Fibroblast of peridontal ligament (primary cell): ENCODE results near the gene ECHDC3.
"Not testable (repeated sequence)": the region's sequence is repeated elsewhere in the genome, so short reads cannot be mapped to it uniquely, and the experiment has no call there.

Experiments
- DNase-seq: peaks from one replicate; pipeline ENCODE4 v3.0.0-alpha.2; 2010; ENCODE audit errors: extremely low read depth

The ECHDC3 gene, protein sequence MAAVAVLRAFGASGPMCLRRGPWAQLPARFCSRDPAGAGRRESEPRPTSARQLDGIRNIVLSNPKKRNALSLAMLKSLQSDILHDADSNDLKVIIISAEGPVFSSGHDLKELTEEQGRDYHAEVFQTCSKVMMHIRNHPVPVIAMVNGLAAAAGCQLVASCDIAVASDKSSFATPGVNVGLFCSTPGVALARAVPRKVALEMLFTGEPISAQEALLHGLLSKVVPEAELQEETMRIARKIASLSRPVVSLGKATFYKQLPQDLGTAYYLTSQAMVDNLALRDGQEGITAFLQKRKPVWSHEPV

DNA sequence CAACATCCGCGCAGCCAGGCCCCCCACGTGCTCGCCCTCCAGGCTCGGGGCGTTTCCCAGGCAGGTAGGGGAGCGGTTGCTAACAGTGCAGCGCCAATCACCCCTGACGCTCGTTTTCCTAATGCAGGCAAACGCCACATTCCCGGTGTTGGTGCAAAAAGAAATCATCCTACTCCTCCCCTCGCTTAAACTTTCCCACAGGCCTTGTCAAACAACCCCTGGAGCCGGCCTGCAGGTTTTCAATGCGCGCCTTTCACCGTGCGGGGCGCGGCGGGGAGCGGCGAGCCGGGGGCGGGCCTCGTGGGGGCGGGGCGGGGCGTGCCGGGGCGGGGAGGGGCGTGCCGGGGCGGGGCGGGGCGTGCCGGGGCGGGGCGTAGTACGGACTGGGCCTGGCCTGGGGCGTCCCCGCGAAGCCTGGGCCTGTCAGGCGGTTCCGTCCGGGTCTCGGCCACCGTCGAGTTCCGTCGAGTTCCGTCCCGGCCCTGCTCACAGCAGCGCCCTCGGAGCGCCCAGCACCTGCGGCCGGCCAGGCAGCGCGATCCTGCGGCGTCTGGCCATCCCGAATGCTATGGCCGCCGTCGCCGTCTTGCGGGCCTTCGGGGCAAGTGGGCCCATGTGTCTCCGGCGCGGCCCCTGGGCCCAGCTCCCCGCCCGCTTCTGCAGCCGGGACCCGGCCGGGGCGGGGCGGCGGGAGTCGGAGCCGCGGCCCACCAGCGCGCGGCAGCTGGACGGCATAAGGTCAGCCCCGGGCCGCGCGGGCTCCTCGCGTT is at the start of gene ECHDC3:
TSS of gene ECHDC3 (plus strand) at position 374 of the 770 bp plus-strand sequence. CDS start at position 569, 195 bp downstream.
- DNase-seq = peak; percentile 42

DNA sequence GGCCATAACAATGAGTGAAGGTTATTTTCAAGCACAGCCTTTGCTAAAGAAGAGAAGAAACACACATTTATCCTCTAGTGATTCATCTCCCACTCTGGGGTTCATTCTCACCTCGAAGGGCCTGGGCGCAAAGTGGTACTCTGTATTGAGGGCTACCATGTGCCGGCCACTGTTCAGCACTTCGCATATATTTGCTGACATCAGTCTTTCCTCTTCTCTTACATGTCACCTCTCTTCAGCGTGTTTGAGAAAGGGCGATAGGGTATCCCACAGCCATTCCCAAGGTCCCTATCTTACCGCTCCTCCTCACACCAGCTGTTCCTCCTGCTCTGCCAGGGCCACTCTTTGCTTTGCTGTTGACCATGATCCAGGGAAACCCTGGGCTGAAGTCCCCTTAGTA is 48.8 kb upstream of the ECHDC3 start:
- no peak for DNase-seq

DNA sequence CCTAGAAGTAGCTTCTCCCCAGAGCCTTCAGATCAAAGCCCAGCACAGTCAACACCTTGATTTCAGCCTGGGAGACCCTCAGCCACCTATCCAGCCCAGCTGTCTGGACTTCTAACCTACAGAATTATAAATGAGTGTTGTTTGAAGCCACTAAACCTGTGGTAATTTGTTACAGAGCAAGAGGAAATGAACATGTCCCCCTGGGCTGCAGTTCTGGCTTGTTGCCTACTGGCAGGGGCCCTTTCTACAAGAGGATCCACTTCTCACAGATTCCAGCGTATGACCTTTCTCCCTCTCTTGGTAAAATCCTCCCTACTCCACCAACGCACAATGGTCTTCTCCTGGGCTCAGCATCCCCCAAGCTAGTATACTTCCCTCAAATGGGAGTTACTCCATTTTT is 46.4 kb upstream of the ECHDC3 start:
- DNase-seq = no peak

DNA sequence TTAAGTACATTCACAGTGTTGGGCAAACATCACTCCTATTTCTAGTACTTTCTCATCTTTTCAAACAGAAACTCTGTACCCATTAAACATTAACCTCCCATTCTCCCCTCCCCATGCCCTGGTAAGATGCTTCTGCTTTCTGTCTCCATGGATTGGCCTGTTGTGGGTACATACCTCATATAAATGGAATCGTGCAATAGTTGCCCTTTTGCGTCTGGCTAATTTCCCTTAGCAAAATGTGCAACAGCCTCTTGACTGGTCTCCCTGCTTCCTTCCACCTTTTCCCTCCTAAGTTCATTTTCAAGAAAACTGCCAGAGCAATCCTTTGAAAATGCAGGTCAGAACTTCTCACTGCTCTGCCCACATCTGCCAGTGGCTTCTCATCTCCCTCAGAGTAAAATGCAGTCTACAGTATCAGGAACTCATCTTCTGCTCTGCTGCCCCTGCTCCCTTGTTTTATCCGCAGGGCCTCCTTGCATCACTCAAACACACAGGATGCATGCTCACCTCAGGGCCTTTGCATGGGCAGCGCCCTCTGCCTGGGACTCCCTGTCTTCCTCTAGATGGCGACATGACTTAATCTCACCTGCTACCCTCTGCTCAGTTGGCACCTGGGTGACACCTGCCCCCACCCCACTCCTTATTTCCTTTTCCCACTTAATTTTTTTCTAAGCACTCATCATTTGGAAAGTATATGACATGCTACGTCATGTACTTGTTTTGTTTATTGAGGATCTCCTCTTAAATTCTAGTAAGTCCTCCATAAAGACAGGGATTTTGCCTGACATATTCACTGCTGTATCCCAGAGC is 44.3 kb upstream of the ECHDC3 start:
- DNase-seq = no peak

DNA sequence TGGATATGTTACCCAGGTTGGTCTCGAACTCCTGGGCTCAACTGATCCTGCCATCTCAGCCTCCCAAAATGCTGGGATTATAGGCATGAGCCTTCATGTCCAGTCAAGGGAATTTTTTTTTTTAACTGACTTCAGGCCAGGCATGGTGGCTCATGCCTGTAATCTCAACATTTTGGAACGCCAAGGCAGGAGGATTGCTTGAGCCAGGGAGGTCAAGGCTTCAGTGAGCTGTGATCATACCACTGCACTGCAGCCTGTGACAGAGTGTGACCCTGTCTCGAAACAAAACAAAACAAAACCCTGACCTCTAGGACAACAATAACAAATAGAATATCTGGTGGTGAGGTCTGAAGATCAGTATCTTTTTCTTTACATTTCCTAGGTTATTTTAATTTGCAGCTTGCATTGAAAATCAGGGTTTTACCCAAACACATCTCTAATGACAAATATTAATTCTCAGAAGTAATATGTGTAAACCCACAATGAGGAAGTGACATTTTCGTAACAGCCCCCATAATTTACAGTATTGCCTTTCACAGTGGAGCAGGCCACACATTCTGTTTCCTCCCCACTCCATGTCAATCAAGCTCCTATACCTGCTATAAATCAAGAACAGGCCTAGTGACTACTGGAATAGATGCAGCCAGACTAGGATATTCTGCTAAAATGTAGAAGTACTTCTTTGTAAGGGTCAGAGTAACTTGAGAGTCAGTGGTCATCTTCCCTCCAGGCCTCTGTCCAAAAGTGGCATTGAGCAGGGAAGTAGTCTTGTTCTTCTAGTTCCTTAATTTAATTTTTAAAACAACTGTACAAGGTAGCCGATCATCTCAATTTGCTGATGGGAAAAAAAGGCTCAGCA is 43.3 kb upstream of the ECHDC3 start:
- no peak for DNase-seq

DNA sequence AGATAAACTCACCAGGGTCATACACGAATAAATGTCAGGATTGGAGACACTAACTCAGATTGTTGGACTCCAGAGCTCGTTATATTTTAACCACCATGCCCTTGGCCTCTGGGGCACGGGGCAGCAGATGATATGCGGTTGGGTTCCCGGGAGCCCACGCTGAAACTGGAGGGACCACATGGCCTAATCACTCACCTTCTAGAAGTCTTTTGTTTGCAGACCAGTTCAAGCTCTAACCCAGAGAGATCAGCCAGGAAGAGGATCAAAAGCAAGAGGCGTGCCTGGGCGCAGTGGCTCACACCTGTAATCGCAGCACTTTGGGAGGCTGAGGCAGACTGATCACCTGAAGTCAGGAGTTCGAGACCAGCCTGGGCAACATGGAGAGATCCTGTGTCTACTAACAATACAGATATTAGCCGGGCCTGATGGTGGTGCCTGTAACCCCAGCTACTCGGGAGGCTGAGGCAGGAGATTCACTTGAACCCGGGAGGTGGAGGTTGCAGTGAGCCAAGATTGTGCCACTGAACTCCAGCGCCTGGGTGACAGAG is 42.6 kb upstream of the ECHDC3 start:
- no peak for DNase-seq

DNA sequence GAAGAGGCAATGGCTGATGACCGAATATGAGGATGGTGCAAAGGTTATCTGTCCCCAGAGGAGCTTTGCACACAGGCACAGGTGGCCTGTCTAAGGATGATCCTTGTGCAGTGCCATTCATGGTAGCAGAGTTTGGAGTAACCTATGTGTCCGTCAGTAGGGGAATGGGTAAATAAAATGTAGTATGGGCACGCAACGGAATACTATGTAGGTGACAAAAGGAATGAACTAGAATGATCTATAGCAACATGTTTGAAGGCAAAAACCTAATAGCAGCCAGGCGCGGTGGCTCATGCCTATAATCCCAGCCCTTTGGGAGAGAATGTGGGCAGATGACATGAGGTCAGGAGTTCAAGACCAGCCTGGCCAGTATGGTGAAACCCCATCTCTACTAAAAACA is 41.6 kb upstream of the ECHDC3 start:
- DNase-seq = no peak

DNA sequence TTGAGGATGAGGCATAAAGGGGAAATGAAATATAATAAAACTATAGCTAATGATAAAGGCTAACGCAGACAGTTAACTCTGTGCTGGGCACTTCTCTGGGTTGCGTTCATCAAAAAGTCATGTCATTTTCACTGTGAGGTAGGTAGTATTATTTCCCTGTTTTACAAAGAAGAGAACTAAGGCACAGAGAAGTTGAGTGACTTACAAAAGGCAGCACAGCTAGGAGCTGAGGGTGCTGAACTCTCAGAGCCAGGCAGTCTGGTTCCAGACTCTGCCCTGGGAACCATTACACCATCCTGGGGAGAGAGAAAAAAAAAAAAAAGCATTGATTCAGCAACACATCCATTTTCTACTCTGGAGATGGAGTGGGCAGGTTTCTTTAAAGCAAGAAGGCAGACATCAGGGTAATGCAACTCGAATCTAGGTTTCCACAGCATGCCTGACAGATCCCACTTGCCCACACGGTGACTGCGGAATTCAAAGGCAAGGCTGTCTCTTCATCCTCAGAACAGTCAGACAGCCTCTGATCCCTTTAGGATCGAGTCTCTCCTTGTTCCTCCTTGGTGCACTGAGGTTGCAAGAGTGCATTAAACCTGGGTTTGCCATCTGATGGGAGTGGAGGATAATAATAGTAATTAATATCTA is 40.6 kb upstream of the ECHDC3 start:
- DNase-seq = no peak

DNA sequence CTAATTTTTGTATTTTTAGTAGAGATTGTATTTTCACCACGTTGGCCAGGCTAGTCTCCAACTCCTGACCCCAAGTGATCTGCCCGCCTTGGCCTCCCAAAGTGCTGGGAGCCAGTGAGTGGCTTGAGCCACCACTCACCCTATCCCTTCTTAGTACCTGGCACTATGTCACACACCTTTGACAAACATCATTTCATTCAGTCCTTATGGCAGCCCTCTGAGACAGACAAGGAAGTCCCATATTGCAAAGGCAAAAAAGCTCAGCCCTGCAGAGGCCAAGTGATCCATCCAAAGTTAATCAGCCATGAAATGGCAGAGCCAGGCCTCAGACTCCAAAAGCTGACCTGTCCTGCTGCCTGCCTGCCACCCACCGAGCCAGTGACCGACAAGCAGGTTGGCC is 39.9 kb upstream of the ECHDC3 start:
- no peak for DNase-seq

DNA sequence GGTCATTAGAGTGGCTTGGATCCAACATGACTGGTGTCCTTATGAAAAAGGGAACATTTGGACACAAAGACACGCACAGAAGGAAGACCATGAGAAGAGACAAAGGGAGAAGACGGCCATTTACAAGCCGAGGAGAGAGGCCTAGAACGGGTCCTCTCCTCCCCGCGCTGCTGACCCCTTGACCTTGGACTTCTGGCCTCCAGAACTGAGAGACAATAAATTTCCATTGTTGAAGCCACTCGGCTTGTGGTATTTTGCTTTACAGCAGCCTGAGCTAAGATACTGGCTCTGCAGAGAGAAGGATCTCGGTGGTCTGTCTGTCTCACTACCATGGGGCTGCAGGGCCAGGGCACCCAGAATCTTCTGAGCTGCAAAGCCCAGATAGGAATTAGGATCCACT is 38.1 kb upstream of the ECHDC3 start:
- DNase-seq = no peak

DNA sequence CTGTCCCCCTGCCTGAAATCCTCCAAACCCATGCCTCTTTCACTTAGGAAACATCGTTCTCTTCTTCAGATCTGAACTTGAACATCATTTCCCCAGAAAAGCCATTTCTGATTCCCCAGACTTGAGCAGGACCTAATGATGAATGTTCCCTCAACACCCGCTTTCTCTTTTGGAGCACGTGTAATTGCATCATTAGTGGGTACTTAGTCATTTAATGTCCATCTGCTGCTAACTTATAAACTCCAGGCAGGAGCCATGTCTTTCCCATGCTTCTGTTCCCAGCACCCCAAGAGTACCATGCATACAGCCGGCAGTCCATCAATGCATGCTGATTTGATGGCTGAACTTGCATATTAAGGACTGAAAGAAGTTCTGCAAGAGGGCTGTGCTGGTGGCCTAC is 36.5 kb upstream of the ECHDC3 start:
- no peak for DNase-seq

DNA sequence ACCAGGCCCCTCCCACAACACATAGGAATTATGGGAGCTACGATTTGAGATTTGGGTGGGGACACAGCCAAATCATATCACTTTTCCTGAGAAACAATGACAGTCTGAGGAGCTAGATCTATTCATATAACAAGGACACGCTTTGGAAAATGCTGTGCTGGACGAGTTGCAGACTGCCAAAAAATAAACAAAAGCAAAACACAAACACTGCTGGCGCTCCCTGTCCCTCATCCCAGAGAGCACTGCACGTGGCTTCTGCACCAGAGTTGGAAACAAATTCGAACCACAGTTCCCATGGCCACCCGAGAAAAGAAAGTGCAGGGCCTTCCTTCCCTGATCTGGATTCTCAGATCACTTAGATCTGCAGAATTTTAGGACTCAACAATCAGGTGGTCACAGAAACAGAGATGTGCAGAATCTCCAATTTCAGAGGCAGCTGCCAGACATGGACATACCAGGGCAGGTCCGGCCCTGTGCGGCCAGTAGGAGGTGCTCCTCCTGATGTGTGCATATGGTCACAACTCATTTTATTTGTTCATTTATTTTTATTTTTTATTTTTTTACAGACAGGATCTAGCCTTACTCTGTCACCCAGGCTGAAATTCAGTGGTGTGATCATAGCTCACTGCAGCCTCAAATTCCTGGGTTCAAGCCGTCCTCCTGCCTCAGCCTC is 35.2 kb upstream of the ECHDC3 start:
- DNase-seq = no peak

DNA sequence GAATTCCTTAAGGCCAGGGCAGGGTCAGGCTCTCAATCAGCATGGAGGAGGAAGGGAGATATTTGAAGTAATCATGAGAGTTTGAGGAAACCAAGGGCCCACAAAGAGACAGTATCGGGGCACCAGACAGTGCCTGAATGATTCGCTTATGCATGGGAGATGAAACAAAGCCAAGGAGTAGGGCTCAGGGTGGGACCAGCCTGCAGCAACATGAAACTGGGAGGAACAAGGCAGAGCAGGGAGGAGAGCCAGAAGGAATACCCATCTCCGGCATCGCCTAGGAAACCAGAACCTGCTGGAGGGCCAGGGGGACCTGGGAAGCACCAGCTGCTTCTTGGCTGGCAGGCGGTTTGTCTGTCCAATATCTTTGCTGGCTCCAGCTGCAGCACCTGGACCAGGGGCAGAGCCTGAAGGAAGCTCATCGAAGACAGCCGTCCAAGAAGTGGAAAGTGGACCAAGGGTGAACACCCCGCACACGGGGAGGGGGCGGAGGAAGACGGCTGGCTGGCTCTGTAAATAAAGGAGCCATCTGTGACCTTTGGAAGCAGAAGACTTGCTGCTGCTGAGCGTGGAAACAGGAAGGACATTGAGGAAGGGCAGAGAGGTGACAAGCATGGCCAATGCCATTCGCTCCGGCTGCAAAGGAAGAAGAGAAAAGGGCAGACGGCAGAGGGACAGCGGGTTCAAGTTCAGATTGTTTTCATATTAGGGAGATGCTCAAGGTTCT is 34.4 kb upstream of the ECHDC3 start:
- DNase-seq = no peak

DNA sequence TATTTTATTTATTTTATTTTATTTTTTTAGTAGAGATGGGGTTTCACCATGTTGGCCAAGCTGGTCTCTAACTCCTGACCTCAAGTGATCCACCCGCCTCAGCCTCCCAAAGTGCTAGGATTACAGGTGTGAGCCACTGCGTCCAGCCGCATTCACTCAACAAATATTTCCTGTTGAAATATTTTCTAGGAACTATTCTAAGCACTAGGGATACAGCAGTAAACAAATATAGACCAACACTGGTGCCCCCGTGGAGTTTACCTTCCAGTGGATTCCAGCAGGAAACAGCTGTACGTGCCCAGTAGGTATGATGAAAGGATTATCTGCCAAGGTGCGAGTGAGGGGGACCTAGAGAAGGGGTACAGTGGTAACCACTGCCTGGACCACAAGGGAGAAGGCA is 33.4 kb upstream of the ECHDC3 start:
- DNase-seq = not testable (repeated sequence)

DNA sequence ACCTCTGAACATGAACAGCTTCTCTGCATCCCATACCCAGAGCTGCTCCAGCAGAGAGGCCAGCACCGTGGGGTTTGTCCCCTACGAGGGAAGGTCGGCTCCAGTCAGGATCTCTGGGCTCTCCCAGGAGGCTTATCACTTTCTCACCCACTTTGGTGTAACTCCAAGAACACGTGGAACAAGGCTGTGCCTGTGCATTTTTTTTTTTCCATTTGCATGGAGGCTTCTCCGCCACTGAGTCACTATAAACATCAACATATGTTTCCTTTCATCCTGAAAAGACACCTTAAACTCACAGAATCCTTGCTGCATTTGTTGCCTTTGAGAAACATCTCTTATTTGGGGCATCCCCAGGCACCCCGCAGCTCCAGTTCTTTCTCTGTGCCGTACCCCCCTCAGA is 29.4 kb upstream of the ECHDC3 start:
- no peak for DNase-seq

DNA sequence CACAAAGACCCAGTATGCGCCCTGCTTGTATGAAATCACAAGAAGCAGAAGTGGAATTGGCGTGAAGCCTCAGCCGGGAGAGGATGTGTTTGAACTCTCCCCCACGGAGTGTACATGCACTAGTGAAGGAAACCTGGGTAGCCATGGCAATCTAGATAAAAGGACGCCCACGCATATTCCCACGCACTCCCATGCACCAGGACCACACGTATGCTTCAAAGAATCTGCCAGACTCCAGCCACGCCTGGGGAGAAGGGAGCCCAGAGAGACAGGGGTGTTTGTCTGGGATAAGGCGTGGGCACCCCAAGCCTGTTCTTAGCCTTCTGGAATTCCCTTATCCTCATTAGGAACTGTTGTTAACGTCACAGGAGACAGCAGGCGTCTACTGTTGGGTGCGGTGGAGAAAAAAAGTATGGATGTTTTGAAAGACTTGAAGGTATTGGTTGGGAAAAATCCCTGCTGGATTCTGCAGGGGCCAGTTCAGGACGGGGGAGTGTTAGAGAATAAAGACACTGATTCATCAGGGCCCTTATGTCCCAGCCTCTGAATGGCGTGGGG is 28.9 kb upstream of the ECHDC3 start:
- DNase-seq = no peak

DNA sequence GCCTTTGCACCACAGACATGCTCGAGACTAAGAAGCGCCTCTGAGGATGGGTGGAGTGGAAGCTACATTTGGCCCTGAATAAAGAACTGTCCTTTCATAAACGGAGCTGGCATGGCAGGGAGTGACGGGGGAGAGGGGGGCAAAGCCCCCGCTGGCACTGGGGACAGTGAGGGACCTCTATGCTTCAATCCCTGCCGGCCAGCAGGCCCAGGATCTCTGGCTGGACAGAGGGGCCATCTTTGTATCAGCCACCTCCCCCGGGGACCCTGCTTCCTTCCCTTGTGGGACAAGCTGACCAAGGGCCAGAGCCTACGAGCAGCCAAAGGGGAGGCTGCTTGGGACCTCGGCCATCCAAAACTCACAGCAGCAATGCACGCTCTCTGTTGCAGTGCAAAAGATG is 28.2 kb upstream of the ECHDC3 start:
- no peak for DNase-seq

DNA sequence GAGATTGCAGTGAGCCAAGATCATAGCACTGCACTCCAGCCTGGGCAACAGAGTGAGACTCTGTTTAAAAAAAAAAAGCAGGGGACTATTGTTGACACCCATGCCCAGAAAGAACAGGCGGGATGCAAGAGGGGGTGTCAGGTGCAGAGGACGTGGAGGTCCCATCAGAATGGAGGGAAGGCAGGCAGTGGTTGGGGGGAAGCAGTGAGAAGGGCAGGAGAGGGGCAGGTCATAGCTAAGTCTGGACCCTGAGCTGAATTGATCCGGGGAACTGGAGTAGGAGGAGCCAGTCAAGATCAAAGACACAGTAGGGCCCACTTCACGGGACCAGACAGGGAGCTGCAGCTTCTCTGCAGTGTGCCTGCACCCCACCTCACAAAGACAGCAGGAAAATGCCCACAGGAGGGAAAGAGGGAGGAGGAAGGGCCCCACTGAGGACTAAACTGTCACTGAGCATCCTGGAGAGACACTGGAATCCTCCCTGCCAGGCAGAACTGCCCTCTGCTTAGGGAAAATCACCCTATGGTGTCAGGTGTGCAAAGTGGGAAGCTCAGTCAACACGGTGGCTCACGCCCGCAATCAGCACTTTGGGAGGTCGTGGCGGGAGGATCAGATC is 27.3 kb upstream of the ECHDC3 start:
- no peak for DNase-seq
